NT2/D1 (cell line): ENCODE measurements around the gene INTS4.

Experiments
- SUZ12 ChIP-seq: IDR thresholded peaks from 2 replicates; pipeline ENCODE4 v1.6.1; 2011; ENCODE audit not compliant: insufficient read length, insufficient read depth; ENCODE audit errors: extremely low read depth
- YY1 ChIP-seq: IDR thresholded peaks from 2 replicates; pipeline ENCODE4 v1.6.1; 2011; ENCODE audit not compliant: insufficient read length, insufficient read depth
- ZNF274 ChIP-seq: IDR thresholded peaks from 2 replicates; pipeline ENCODE4 v1.6.1; 2011; ENCODE audit warnings: mild to moderate bottlenecking, low read depth, low read length

- TF ChIP-seq YY1: no peak
- no peak for TF ChIP-seq ZNF274
- no peak for TF ChIP-seq SUZ12
Observed at GRCh38 chr11:77883775-77884174, 110.7 kb downstream of the INTS4 start.
